Keratinocyte (primary cell): ENCODE results near the gene SETBP1.

ENCODE experiments used
- CTCF ChIP-seq, 3 experiments: IDR thresholded peaks in 1 of 3; conservative IDR thresholded peaks in 1 of 3; optimal IDR thresholded peaks in 1 of 3; 2 replicates in 2 of 3; 3 replicates in 1 of 3; pipeline versions ENCODE3 to v1.5.1; 2011; ENCODE audit warnings: low read length in 3 of 3, mild to moderate bottlenecking in 3 of 3, moderate library complexity in 2 of 3, control low read depth in 1 of 3, inconsistent platforms in 1 of 3; ENCODE audit not compliant: insufficient read depth in 2 of 3; ENCODE audit errors: extremely low read depth in 1 of 3
- EZH2 ChIP-seq: IDR thresholded peaks from one replicate; pipeline ENCODE4 v1.6.1; 2012; ENCODE audit warnings: inconsistent platforms, mild to moderate bottlenecking, low read length, moderate library complexity

GRCh38 chr18:44898498-44898897 lies 217.8 kb downstream of the SETBP1 start:
- TF ChIP-seq CTCF (optimal IDR thresholded peaks at IDR 0.05 in 1 of 3, IDR thresholded peaks at IDR 0.05 in 1 of 3, conservative IDR thresholded peaks at IDR 0.05 in 1 of 3; ENCODE audit: extremely low read depth in 1 of 3, insufficient read depth in 2 of 3, low read length in 3 of 3) (no peak), EZH2 (no peak)
